Immature natural killer cell (primary cell): Measurements from ENCODE around the gene RNASE4. TPM values are rescaled to one million over a fixed set of nuclear protein-coding genes. Genes with fewer than 3 reads are reported as not detected.
A peak's percentile ranks its signal among the peaks of the same experiment; 100 is the strongest.
"Not testable (repeated sequence)": the region's sequence is repeated elsewhere in the genome, so short reads cannot be mapped to it uniquely, and the experiment has no call there.

Experiments used
- DNase-seq, 3 donors: peaks; one replicate each; pipeline ENCODE4 v3.0.0; 2022; ENCODE audit warnings: mixed read lengths in 1 of 3
- H3K27ac Mint-ChIP-seq, 6 donors: one replicate each; pipeline ENCODE4 v1.8.0; 2020; ENCODE audit warnings: mixed read lengths in 6 of 6, mild to moderate bottlenecking in 5 of 6, inconsistent platforms in 4 of 6, moderate library complexity in 3 of 6
- H3K27me3 Mint-ChIP-seq, 3 donors: one replicate each; pipeline ENCODE4 v1.8.0; 2020 to 2021; ENCODE audit warnings: low read depth in 3 of 3, mild to moderate bottlenecking in 3 of 3, mixed read lengths in 3 of 3, moderate library complexity in 3 of 3, inconsistent platforms in 1 of 3
- H3K36me3 Mint-ChIP-seq, 3 donors: one replicate each; pipeline ENCODE4 v1.8.0; 2020; ENCODE audit warnings: mixed read lengths in 3 of 3, inconsistent platforms in 2 of 3, mild to moderate bottlenecking in 2 of 3
- H3K4me1 Mint-ChIP-seq, 2 donors: one replicate each; pipeline ENCODE4 v1.8.0; 2020; ENCODE audit warnings: inconsistent platforms in 2 of 2, mild to moderate bottlenecking in 2 of 2, mixed read lengths in 2 of 2, moderate library complexity in 1 of 2
- H3K4me3 Mint-ChIP-seq, 5 donors: one replicate each; pipeline ENCODE4 v1.8.0; 2020; ENCODE audit warnings: mild to moderate bottlenecking in 5 of 5, mixed read lengths in 5 of 5, inconsistent platforms in 3 of 5, moderate library complexity in 3 of 5
- H3K9me3 Mint-ChIP-seq, 6 donors: one replicate each; pipeline ENCODE4 v1.8.0; 2020; ENCODE audit warnings: mild to moderate bottlenecking in 6 of 6, mixed read lengths in 6 of 6, inconsistent platforms in 4 of 6, moderate library complexity in 3 of 6
- polyA plus RNA-seq, 3 donors: library from polyadenylated mRNA; unstranded; fragments of 300-500 nt; fragmentation: Illumina TruSeq; gene quantifications; one replicate each; pipeline ENCODE4 v1.2.3, GENCODE V29; 2021

RNASE4 gene
- polyA plus RNA-seq, 3 donors from 2014 or later = 0.50 to 1.6 (median 0.82) TPM

GRCh38 chr14:20659813-20660395 is 24.5 kb upstream of the RNASE4 start:
- H3K36me3 Mint-ChIP-seq = peaks cover 0 to 4% (median 0%) of the 10 kb centered on the region in 3 donors
- no peak for DNase-seq
- H3K4me1 Mint-ChIP-seq = peaks cover 15 to 26% of the 10 kb centered on the region in 2 donors
- H3K27ac Mint-ChIP-seq = no peak overlapping the region
- H3K4me3 Mint-ChIP-seq = no peak overlapping the region
- no peaks in the 10 kb centered on the region for H3K9me3 Mint-ChIP-seq
- peaks cover 15 to 30% (median 18%) of the 10 kb centered on the region in 3 donors for H3K27me3 Mint-ChIP-seq

- Mint-ChIP-seq H3K27ac (no peak overlapping the region), H3K4me1 (peaks cover 15 to 26% of the 10 kb centered on the region in 2 donors), H3K9me3 (no peaks in the 10 kb centered on the region), H3K27me3 (peaks cover 12 to 23% (median 13%) of the 10 kb centered on the region in 3 donors), H3K4me3 (no peak overlapping the region), H3K36me3 (peaks cover 0 to 4% (median 0%) of the 10 kb centered on the region in 3 donors)
- DNase-seq = no peak
Measured at GRCh38 chr14:20661197-20661596, 23.2 kb upstream of the RNASE4 start.

GRCh38 chr14:20662968-20663732 is 21.2 kb upstream of the RNASE4 start:
- Mint-ChIP-seq H3K27me3 (peaks cover 8 to 17% (median 8%) of the 10 kb centered on the region in 3 donors), H3K4me1 (peaks cover 17 to 23% of the 10 kb centered on the region in 2 donors), H3K9me3 (no peaks in the 10 kb centered on the region), H3K36me3 (peaks cover 0 to 4% (median 0%) of the 10 kb centered on the region in 3 donors), H3K4me3 (peak overlapping the region; percentile 67 to 79 (median 74)), H3K27ac (no peak overlapping the region)
- DNase-seq = peak; percentile 62 to 78 (median 70)

- Mint-ChIP-seq H3K27me3 (peaks cover 6 to 11% (median 7%) of the 10 kb centered on the region in 3 donors), H3K4me1 (peaks cover 19 to 24% of the 10 kb centered on the region in 2 donors)
- H3K9me3 Mint-ChIP-seq, H3K4me3 Mint-ChIP-seq, H3K36me3 Mint-ChIP-seq, H3K27ac Mint-ChIP-seq, DNase-seq: not testable (repeated sequence)
Measured at GRCh38 chr14:20666400-20666961, 17.9 kb upstream of the RNASE4 start.

GRCh38 chr14:20667957-20668356 is 16.4 kb upstream of the RNASE4 start:
- H3K27ac Mint-ChIP-seq = no peak overlapping the region
- H3K27me3 Mint-ChIP-seq = peaks cover 6 to 9% (median 7%) of the 10 kb centered on the region in 3 donors
- H3K36me3 Mint-ChIP-seq = no peaks in the 10 kb centered on the region
- no peak overlapping the region for H3K4me3 Mint-ChIP-seq
- H3K9me3 Mint-ChIP-seq = no peaks in the 10 kb centered on the region
- peaks cover 11 to 15% of the 10 kb centered on the region in 2 donors for H3K4me1 Mint-ChIP-seq
- DNase-seq = no peak

- H3K9me3 Mint-ChIP-seq = no peaks in the 10 kb centered on the region
- H3K27ac Mint-ChIP-seq = no peak overlapping the region
- DNase-seq = no peak
- H3K4me3 Mint-ChIP-seq = no peak overlapping the region
- peaks cover 4 to 5% of the 10 kb centered on the region in 2 donors for H3K4me1 Mint-ChIP-seq
- no peaks in the 10 kb centered on the region for H3K36me3 Mint-ChIP-seq
- peaks cover 0 to 3% (median 3%) of the 10 kb centered on the region in 3 donors for H3K27me3 Mint-ChIP-seq
Measured at GRCh38 chr14:20668969-20669368, 15.4 kb upstream of the RNASE4 start.

- Mint-ChIP-seq H3K9me3 (no peaks in the 10 kb centered on the region), H3K36me3 (no peaks in the 10 kb centered on the region), H3K27ac (no peak overlapping the region), H3K4me1 (peaks cover 4 to 5% of the 10 kb centered on the region in 2 donors), H3K27me3 (peaks cover 0 to 3% (median 2%) of the 10 kb centered on the region in 3 donors), H3K4me3 (no peak overlapping the region)
- no peak for DNase-seq
Measured at GRCh38 chr14:20671597-20672283, 12.6 kb upstream of the RNASE4 start.

- Mint-ChIP-seq H3K4me3 (no peak overlapping the region), H3K27ac (no peak overlapping the region), H3K27me3 (peaks cover 0 to 2% (median 0%) of the 10 kb centered on the region in 3 donors), H3K9me3 (no peaks in the 10 kb centered on the region), H3K4me1 (no peaks in the 10 kb centered on the region), H3K36me3 (no peaks in the 10 kb centered on the region)
- DNase-seq = no peak
Measured at GRCh38 chr14:20675669-20676068, 8.7 kb upstream of the RNASE4 start.

GRCh38 chr14:20676072-20676471 is 8.3 kb upstream of the RNASE4 start:
- H3K36me3 Mint-ChIP-seq = no peaks in the 10 kb centered on the region
- no peak for DNase-seq
- H3K9me3 Mint-ChIP-seq = no peaks in the 10 kb centered on the region
- peaks cover 0 to 2% (median under 1%) of the 10 kb centered on the region in 3 donors for H3K27me3 Mint-ChIP-seq
- no peak overlapping the region for H3K4me3 Mint-ChIP-seq
- H3K4me1 Mint-ChIP-seq = no peaks in the 10 kb centered on the region
- no peak overlapping the region for H3K27ac Mint-ChIP-seq

GRCh38 chr14:20679907-20680306 is 4.5 kb upstream of the RNASE4 start:
- Mint-ChIP-seq H3K9me3 (no peaks in the 10 kb centered on the region), H3K4me1 (peaks cover 5% of the 10 kb centered on the region in 2 donors), H3K27ac (no peak overlapping the region), H3K27me3 (peaks cover 0 to 8% (median 2%) of the 10 kb centered on the region in 3 donors), H3K4me3 (peak overlapping the region in 1 of 5 donors; percentile 41), H3K36me3 (no peaks in the 10 kb centered on the region)
- DNase-seq = peak in 1 of 3 donors; percentile 18

- H3K27me3 Mint-ChIP-seq = peaks cover 0 to 8% (median 4%) of the 10 kb centered on the region in 3 donors
- H3K27ac Mint-ChIP-seq = peak overlapping the region in 1 of 6 donors; percentile 55
- no peak overlapping the region for H3K4me3 Mint-ChIP-seq
- H3K36me3 Mint-ChIP-seq = no peaks in the 10 kb centered on the region
- H3K4me1 Mint-ChIP-seq = peaks cover 8 to 10% of the 10 kb centered on the region in 2 donors
- DNase-seq = no peak
- H3K9me3 Mint-ChIP-seq = no peaks in the 10 kb centered on the region
Measured at GRCh38 chr14:20680363-20680762, 4.0 kb upstream of the RNASE4 start.

- H3K36me3 Mint-ChIP-seq = no peaks in the 10 kb centered on the region
- DNase-seq = no peak
- H3K27ac Mint-ChIP-seq = no peak overlapping the region
- H3K4me1 Mint-ChIP-seq = peaks cover 8 to 11% of the 10 kb centered on the region in 2 donors
- H3K4me3 Mint-ChIP-seq = no peak overlapping the region
- H3K9me3 Mint-ChIP-seq = no peaks in the 10 kb centered on the region
- H3K27me3 Mint-ChIP-seq = peaks cover 0 to 8% (median 3%) of the 10 kb centered on the region in 3 donors
Measured at GRCh38 chr14:20680843-20681347, 3.5 kb upstream of the RNASE4 start.

- Mint-ChIP-seq H3K4me3 (no peak overlapping the region), H3K4me1 (peaks cover 8 to 11% of the 10 kb centered on the region in 2 donors), H3K27ac (no peak overlapping the region), H3K9me3 (no peaks in the 10 kb centered on the region), H3K27me3 (peaks cover 0 to 8% (median 3%) of the 10 kb centered on the region in 3 donors), H3K36me3 (no peaks in the 10 kb centered on the region)
- peak; percentile 87 to 91 (median 89) for DNase-seq
Measured at GRCh38 chr14:20681348-20682126, 2.8 kb upstream of the RNASE4 start.
